Measurements from ENCODE around the gene PIP4P1.
A peak's percentile ranks its signal among the peaks of the same experiment; 100 is the strongest.

The PIP4P1 gene

GRCh38 chr14:20415782-20416206 is 45.4 kb downstream of the PIP4P1 start (continued):
- TF ChIP-seq ZNF121 (tag by site-specific recombination; IDR thresholded peaks at IDR 0.05) (no peak), ZFHX2 (tag by site-specific recombination; conservative IDR thresholded peaks at IDR 0.05) (no peak), ZNF302 (tag by site-specific recombination; IDR thresholded peaks at IDR 0.05; ENCODE audit: low read depth) (no peak), ZNF654 (tag by site-specific recombination; IDR thresholded peaks at IDR 0.05; ENCODE audit: low read depth) (peak; percentile 37; the same call in 1 of the 2 replicates), ZNF248 (tag by site-specific recombination; IDR thresholded peaks at IDR 0.05) (no peak), ZBTB8A (tag by site-specific recombination; IDR thresholded peaks at IDR 0.05) (no peak), ZNF341 (tag by site-specific recombination; IDR thresholded peaks at IDR 0.05; ENCODE audit: low read depth) (no peak), ZNF335 (tag by site-specific recombination; conservative IDR thresholded peaks at IDR 0.05) (peak; percentile 34; the same call in 1 of the 2 replicates), ZNF221 (tag by site-specific recombination; IDR thresholded peaks at IDR 0.05; ENCODE audit: borderline replicate concordance) (no peak), ZNF791 (tag by site-specific recombination; IDR thresholded peaks at IDR 0.05) (no peak), ZFP3 (tag by site-specific recombination; IDR thresholded peaks at IDR 0.05; ENCODE audit: low read depth) (no peak), ZNF132 (tag by site-specific recombination; IDR thresholded peaks at IDR 0.05; ENCODE audit: borderline replicate concordance) (no peak), MZF1 (tag by site-specific recombination; IDR thresholded peaks at IDR 0.05; ENCODE audit: borderline replicate concordance) (no peak), TSHZ1 (tag by site-specific recombination; IDR thresholded peaks at IDR 0.05; ENCODE audit: borderline replicate concordance) (no peak)
- TF ChIP-seq, protein P1, sequence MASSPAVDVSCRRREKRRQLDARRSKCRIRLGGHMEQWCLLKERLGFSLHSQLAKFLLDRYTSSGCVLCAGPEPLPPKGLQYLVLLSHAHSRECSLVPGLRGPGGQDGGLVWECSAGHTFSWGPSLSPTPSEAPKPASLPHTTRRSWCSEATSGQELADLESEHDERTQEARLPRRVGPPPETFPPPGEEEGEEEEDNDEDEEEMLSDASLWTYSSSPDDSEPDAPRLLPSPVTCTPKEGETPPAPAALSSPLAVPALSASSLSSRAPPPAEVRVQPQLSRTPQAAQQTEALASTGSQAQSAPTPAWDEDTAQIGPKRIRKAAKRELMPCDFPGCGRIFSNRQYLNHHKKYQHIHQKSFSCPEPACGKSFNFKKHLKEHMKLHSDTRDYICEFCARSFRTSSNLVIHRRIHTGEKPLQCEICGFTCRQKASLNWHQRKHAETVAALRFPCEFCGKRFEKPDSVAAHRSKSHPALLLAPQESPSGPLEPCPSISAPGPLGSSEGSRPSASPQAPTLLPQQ (tag by site-specific recombination; IDR thresholded peaks at IDR 0.05) = peak; percentile 60; the same call in 1 of the 2 replicates
- TF ChIP-seq, protein P2, sequence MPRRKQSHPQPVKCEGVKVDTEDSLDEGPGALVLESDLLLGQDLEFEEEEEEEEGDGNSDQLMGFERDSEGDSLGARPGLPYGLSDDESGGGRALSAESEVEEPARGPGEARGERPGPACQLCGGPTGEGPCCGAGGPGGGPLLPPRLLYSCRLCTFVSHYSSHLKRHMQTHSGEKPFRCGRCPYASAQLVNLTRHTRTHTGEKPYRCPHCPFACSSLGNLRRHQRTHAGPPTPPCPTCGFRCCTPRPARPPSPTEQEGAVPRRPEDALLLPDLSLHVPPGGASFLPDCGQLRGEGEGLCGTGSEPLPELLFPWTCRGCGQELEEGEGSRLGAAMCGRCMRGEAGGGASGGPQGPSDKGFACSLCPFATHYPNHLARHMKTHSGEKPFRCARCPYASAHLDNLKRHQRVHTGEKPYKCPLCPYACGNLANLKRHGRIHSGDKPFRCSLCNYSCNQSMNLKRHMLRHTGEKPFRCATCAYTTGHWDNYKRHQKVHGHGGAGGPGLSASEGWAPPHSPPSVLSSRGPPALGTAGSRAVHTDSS (tag by site-specific recombination; IDR thresholded peaks at IDR 0.05) = no peak

DNA sequence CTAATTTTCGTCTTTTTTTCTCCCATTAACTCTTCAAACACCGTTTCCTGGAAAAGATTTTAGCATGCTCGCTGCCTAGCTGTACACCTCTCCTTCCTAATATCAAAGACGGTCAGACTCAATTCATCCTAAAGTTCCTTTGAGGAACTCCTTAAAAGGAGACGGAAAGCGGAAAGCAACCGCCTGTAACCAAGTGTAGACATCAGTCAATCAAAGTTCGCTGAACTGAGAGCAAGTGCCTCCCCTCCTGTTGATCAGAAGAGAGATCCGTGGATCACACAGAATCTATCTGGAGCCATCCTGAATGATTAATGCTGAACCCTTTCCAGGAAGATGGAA is 47.5 kb downstream of the PIP4P1 start:
- ChIA-PET POLR2A (interaction anchor here (0.7 to 3.1 kb wide), 11 partner anchors 9 to 196 kb away, joined by 3 to 32 read pairs (median 5); partner anchors contain the start of genes APEX1, OSGEP, PARP2 and PIP4P1), CTCF (interaction anchor here (0.5 to 2.8 kb wide), 9 partner anchors 9 to 743 kb away, joined by 3 to 21 read pairs (median 4); partner anchors contain the start of gene PIP4P1)
- TF ChIP-seq ZNF335 (tag by site-specific recombination; conservative IDR thresholded peaks at IDR 0.05) (peak; percentile 91), ZNF350 (tag by site-specific recombination; IDR thresholded peaks at IDR 0.05) (no peak), OVOL3 (tag by site-specific recombination; IDR thresholded peaks at IDR 0.05) (no peak), ZBTB17 (tag by site-specific recombination; IDR thresholded peaks at IDR 0.05) (peak; percentile 22), SCRT2 (tag by site-specific recombination; IDR thresholded peaks at IDR 0.05) (peak; percentile 90), TRIM28 (IDR thresholded peaks at IDR 0.05; ENCODE audit: borderline replicate concordance, low read length) (no peak)

More for the DNA sequence above, 47.5 kb downstream of the PIP4P1 start:
- Histone ChIP-seq H3K4me3 (ENCODE audit: low read depth, low read length) (peak overlapping the region; percentile 85), H3K27ac (ENCODE audit: extremely low read depth, low read depth, low read length) (peak overlapping the region; percentile 79), H3K36me3 (ENCODE audit: control insufficient read depth in 2 of 2, insufficient read depth in 1 of 2, low read length in 2 of 2) (no peaks in the 10 kb centered on the region), H3K9me3 (ENCODE audit: control insufficient read depth, insufficient read depth, low read depth, low read length) (no peaks in the 10 kb centered on the region), H3K4me1 (ENCODE audit: control insufficient read depth, insufficient read depth, low read length) (peaks cover 16% of the 10 kb centered on the region)
